ENCODE measurements around the gene SERPINB6. TPM values are rescaled to one million over a fixed set of nuclear protein-coding genes. Genes with fewer than 3 reads are reported as not detected.

Gene SERPINB6
- total and polyA plus RNA-seq, 4 donors, result 24.0 to 32.4 (median 31.8) TPM

DNA sequence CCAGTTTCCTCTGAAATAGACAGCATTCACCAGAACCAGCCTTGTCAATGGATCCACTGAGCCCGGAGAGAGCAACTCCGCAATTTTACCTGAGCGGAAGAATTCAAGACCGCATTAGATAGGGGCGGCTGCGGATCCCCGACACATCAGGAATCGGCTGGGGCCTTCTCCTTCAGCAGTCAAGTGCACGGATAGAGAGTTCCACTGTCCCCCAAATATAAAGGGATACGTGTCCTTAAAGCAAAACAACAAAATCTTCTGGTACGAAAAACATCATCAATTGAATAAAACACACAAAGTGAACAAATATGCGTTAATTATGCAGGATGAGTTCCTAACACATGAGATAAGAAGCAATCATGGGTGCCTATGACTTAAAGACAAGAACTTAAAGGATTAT, 18.3 kb downstream of the SERPINB6 start:
- H3K36me3 ChIP-seq (ENCODE audit: control insufficient read depth in 4 of 4, insufficient read depth in 3 of 4, low read depth in 1 of 4, low read length in 3 of 4), result peaks cover 4 to 7% (median 5%) of the 10 kb centered on the region in 4 donors
- H3K4me1 ChIP-seq (ENCODE audit: control insufficient read depth in 4 of 4, insufficient read depth in 4 of 4, low read length in 3 of 4), result peaks cover 0 to 11% (median 4%) of the 10 kb centered on the region in 4 donors
- H3K27ac ChIP-seq (ENCODE audit: low read depth in 1 of 2, low read length in 2 of 2), result peak overlapping the region; percentile 6 to 67
- peak overlapping the region in 1 of 2 donors; percentile 19 for H3K9ac ChIP-seq (ENCODE audit: low read depth in 1 of 2, low read length in 2 of 2)
- no peaks in the 10 kb centered on the region for H3K27me3 ChIP-seq (ENCODE audit: control insufficient read depth in 4 of 4, insufficient read depth in 4 of 4, low read length in 3 of 4)
- H3K9me3 ChIP-seq (ENCODE audit: control insufficient read depth in 4 of 4, low read length in 3 of 4), result no peaks in the 10 kb centered on the region
- DNase-seq (ENCODE audit: low spot score), result no peak
- no peak overlapping the region for H3K4me3 ChIP-seq (ENCODE audit: low read depth in 1 of 3, low read length in 3 of 3)
- TF ChIP-seq EGR1 (IDR thresholded peaks at IDR 0.05; ENCODE audit: low read depth in 2 of 2) (no peak), TAF1 (conservative IDR thresholded peaks at IDR 0.05) (no peak), JUND (IDR thresholded peaks at IDR 0.05) (no peak), YY1 (IDR thresholded peaks at IDR 0.05) (no peak), REST (IDR thresholded peaks at IDR 0.05) (no peak), ATF3 (IDR thresholded peaks at IDR 0.05) (no peak), FOXA1 (IDR thresholded peaks at IDR 0.05) (no peak), NR2F2 (IDR thresholded peaks at IDR 0.05) (no peak), SP1 (IDR thresholded peaks at IDR 0.05) (no peak), FOXA2 (IDR thresholded peaks at IDR 0.05) (no peak), GABPA (IDR thresholded peaks at IDR 0.05 in 1 of 2, conservative IDR thresholded peaks at IDR 0.05 in 1 of 2) (no peak), RAD21 (IDR thresholded peaks at IDR 0.05) (no peak), HNF4A (conservative IDR thresholded peaks at IDR 0.05) (no peak), MAX (IDR thresholded peaks at IDR 0.05) (no peak), HNF4G (IDR thresholded peaks at IDR 0.05) (no peak), RXRA (IDR thresholded peaks at IDR 0.05) (no peak)
- TF ChIP-seq, protein P1, sequence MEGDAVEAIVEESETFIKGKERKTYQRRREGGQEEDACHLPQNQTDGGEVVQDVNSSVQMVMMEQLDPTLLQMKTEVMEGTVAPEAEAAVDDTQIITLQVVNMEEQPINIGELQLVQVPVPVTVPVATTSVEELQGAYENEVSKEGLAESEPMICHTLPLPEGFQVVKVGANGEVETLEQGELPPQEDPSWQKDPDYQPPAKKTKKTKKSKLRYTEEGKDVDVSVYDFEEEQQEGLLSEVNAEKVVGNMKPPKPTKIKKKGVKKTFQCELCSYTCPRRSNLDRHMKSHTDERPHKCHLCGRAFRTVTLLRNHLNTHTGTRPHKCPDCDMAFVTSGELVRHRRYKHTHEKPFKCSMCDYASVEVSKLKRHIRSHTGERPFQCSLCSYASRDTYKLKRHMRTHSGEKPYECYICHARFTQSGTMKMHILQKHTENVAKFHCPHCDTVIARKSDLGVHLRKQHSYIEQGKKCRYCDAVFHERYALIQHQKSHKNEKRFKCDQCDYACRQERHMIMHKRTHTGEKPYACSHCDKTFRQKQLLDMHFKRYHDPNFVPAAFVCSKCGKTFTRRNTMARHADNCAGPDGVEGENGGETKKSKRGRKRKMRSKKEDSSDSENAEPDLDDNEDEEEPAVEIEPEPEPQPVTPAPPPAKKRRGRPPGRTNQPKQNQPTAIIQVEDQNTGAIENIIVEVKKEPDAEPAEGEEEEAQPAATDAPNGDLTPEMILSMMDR (IDR thresholded peaks at IDR 0.05; ENCODE audit: low read depth, low read length, missing input control), result no peak
- TF ChIP-seq, protein P2, sequence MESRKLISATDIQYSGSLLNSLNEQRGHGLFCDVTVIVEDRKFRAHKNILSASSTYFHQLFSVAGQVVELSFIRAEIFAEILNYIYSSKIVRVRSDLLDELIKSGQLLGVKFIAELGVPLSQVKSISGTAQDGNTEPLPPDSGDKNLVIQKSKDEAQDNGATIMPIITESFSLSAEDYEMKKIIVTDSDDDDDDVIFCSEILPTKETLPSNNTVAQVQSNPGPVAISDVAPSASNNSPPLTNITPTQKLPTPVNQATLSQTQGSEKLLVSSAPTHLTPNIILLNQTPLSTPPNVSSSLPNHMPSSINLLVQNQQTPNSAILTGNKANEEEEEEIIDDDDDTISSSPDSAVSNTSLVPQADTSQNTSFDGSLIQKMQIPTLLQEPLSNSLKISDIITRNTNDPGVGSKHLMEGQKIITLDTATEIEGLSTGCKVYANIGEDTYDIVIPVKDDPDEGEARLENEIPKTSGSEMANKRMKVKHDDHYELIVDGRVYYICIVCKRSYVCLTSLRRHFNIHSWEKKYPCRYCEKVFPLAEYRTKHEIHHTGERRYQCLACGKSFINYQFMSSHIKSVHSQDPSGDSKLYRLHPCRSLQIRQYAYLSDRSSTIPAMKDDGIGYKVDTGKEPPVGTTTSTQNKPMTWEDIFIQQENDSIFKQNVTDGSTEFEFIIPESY (IDR thresholded peaks at IDR 0.05), result no peak
- WGBS, result 90% methylated on average over 12 of the region's 12 CpGs
